Mesendoderm (in vitro differentiated cells): Measurements from ENCODE around the gene CLIC4.
A peak's percentile ranks its signal among the peaks of the same experiment; 100 is the strongest.

Experiments used
- DNase-seq: peaks from one replicate; pipeline ENCODE4 v3.0.0; 2013
- H2AK5ac ChIP-seq: 2 replicates; pipeline ENCODE4 v1.6.1; 2013; ENCODE audit warnings: low read length, inconsistent platforms
- H2BK120ac ChIP-seq: 2 replicates; pipeline ENCODE4 v1.6.1; 2013; ENCODE audit warnings: low read depth, mild to moderate bottlenecking, low read length, moderate library complexity, mixed read lengths
- H2BK15ac ChIP-seq: replicated peaks from 2 replicates; pipeline ENCODE4 v1.6.1; 2013; ENCODE audit warnings: low read depth, mild to moderate bottlenecking, moderate library complexity
- H2BK5ac ChIP-seq: 2 replicates; pipeline ENCODE4 v1.6.1; 2013; ENCODE audit warnings: low read length, inconsistent platforms
- H3K18ac ChIP-seq: 2 replicates; pipeline ENCODE4 v1.6.1; 2013; ENCODE audit warnings: mild to moderate bottlenecking, low read length, mixed read lengths
- H3K23ac ChIP-seq: one replicate; pipeline ENCODE4 v1.6.1; 2013; ENCODE audit warnings: low read length
- H3K27ac ChIP-seq: 2 replicates; pipeline ENCODE4 v1.5.1; 2013; ENCODE audit warnings: low read depth, mild to moderate bottlenecking, inconsistent platforms, low read length, moderate library complexity
- H3K27me3 ChIP-seq: 2 replicates; pipeline ENCODE4 v1.6.1; 2013; ENCODE audit warnings: low read length, control low read depth, mild to moderate bottlenecking, inconsistent platforms; ENCODE audit not compliant: insufficient read depth, poor library complexity
- H3K36me3 ChIP-seq: 2 replicates; pipeline ENCODE4 v1.6.1; 2013; ENCODE audit warnings: low read length, inconsistent platforms; ENCODE audit not compliant: control insufficient read depth, insufficient read depth
- H3K4ac ChIP-seq: one replicate; pipeline ENCODE4 v1.6.1; 2013; ENCODE audit warnings: low read depth, mild to moderate bottlenecking, low read length, moderate library complexity
- H3K4me1 ChIP-seq: 2 replicates; pipeline ENCODE4 v1.6.1; 2013; ENCODE audit warnings: low read depth, low read length, inconsistent platforms; ENCODE audit not compliant: control insufficient read depth
- H3K4me2 ChIP-seq: 2 replicates; pipeline ENCODE4 v1.6.1; 2013; ENCODE audit warnings: low read length
- H3K4me3 ChIP-seq: 2 replicates; pipeline ENCODE4 v1.5.1; 2013; ENCODE audit warnings: mild to moderate bottlenecking, low read length
- H3K56ac ChIP-seq: one replicate; pipeline ENCODE4 v1.6.1; 2013; ENCODE audit warnings: low read length
- H3K79me1 ChIP-seq: 2 replicates; pipeline ENCODE4 v1.6.1; 2013; ENCODE audit warnings: low read length, inconsistent platforms
- H3K79me2 ChIP-seq: 2 replicates; pipeline ENCODE4 v1.6.1; 2013; ENCODE audit warnings: mild to moderate bottlenecking, low read length; ENCODE audit not compliant: control insufficient read depth, insufficient read depth
- H3K9ac ChIP-seq: 2 replicates; pipeline ENCODE4 v1.6.1; 2013; ENCODE audit warnings: low read length, inconsistent platforms
- H4K5ac ChIP-seq: one replicate; pipeline ENCODE4 v1.6.1; 2013; ENCODE audit warnings: low read length
- H4K8ac ChIP-seq: one replicate; pipeline ENCODE4 v1.6.1; 2013; ENCODE audit warnings: low read depth, mild to moderate bottlenecking, control low read depth, low read length, moderate library complexity
- WGBS: extraction: QIAGEN DNeasy Blood & Tissue Kit; methylation state at CpG from one replicate; pipeline ENCODE4 v1.1.7; 2013; ENCODE audit warnings: low lambda C conversion rate, missing lambda C conversion rate; ENCODE audit not compliant: insufficient coverage; ENCODE audit errors: extremely low coverage; 5-methylcytosine and 5-hydroxymethylcytosine counted together

CLIC4 gene

DNA sequence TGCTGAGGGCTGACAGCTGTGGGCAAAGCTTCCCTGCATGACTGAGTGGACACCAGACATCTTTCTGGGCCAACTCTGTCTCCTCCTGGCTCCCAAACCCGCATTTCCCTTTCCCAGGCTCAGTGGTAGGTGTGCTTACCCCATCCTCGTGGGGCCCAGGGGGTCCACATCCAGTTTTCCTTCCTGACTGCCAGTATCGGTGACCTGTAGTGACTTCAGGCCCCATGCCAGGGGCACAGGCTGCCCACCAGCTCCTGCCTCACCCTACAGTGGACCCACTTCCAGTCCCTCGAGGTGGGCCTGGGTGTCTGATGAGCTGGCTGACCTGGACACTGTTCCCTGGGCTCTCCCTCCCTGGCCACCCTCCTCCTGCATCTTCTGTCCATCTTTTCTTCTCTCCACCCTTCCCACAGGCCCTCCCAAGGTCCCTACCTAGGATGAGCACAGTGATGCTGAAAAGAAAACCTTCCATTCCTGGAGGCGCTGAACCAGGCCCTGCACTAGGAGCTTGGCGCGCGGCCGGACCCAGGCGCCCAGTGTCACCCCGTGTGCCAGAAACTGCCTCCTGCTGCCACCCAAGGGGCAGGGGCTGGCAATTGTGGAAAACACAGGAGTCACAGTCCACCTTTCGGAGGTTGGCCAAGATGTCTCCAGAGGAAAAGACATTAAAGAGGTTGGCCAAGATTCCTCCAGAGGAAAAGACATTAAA lies 117.7 kb downstream of the CLIC4 start:
- Histone ChIP-seq H3K4me1 (no peaks in the 10 kb centered on the region), H3K4me2 (no peak overlapping the region), H4K8ac (no peak overlapping the region), H3K27ac (no peak overlapping the region), H2BK15ac (no peak overlapping the region), H3K56ac (no peak overlapping the region), H3K9ac (no peak overlapping the region), H3K4me3 (no peak overlapping the region), H3K79me1 (no peaks in the 10 kb centered on the region), H3K27me3 (no peaks in the 10 kb centered on the region), H3K23ac (no peak overlapping the region), H3K18ac (no peak overlapping the region), H3K79me2 (no peaks in the 10 kb centered on the region), H2BK120ac (no peak overlapping the region), H2AK5ac (no peak overlapping the region), H3K4ac (no peak overlapping the region), H2BK5ac (no peak overlapping the region), H3K36me3 (no peaks in the 10 kb centered on the region), H4K5ac (no peak overlapping the region)
- no peak for DNase-seq
- WGBS = no CpG with 5 or more reads among the region's 12 CpGs

GRCh38 chr1:24864370-24864777 lies 119.1 kb downstream of the CLIC4 start:
- Histone ChIP-seq H3K27ac (no peak overlapping the region), H2BK15ac (no peak overlapping the region), H4K5ac (no peak overlapping the region), H3K36me3 (no peaks in the 10 kb centered on the region), H2BK5ac (no peak overlapping the region), H4K8ac (no peak overlapping the region), H3K4me2 (no peak overlapping the region), H3K79me1 (no peaks in the 10 kb centered on the region), H3K4me3 (no peak overlapping the region), H3K4me1 (no peaks in the 10 kb centered on the region), H3K4ac (no peak overlapping the region), H3K79me2 (no peaks in the 10 kb centered on the region), H2BK120ac (no peak overlapping the region), H3K56ac (peak overlapping the region; percentile 22), H3K27me3 (no peaks in the 10 kb centered on the region), H3K23ac (no peak overlapping the region), H2AK5ac (no peak overlapping the region), H3K9ac (no peak overlapping the region), H3K18ac (no peak overlapping the region)
- no peak for DNase-seq
- WGBS = no CpG with 5 or more reads among the region's 8 CpGs

DNA sequence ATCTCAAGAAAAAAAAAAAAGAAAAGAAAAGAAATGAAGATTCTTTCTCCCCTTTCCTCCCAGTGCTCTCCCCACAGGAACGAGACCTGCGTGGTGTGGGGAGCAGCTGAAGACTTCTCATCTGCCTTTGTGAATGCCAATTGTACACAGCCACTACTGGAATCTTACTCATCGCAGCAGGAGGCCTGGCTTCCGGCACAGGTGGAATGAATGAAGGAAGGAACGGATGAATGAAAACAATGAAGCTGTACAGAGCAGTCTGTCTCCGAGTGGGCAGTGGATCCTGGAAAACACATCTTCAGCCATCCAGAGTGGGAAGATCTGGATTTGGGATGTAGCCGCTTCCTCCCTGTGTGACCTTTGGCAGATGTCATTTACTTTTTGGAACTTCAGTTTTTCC lies 119.9 kb downstream of the CLIC4 start:
- Histone ChIP-seq H3K27me3 (no peaks in the 10 kb centered on the region), H3K27ac (no peak overlapping the region)

GRCh38 chr1:24865587-24865986 lies 120.3 kb downstream of the CLIC4 start:
- H3K27ac ChIP-seq = no peak overlapping the region
- no peak overlapping the region for H2BK120ac ChIP-seq
- H2BK15ac ChIP-seq = no peak overlapping the region
- no peak overlapping the region for H3K4me2 ChIP-seq
- H3K4me1 ChIP-seq = no peaks in the 10 kb centered on the region
- H3K27me3 ChIP-seq = no peaks in the 10 kb centered on the region
- no peak for DNase-seq
- no peak overlapping the region for H3K23ac ChIP-seq
- no peaks in the 10 kb centered on the region for H3K36me3 ChIP-seq
- H4K8ac ChIP-seq = no peak overlapping the region
- no peaks in the 10 kb centered on the region for H3K79me2 ChIP-seq
- no CpG with 5 or more reads among the region's 3 CpGs for WGBS
- no peak overlapping the region for H3K9ac ChIP-seq
- H3K4me3 ChIP-seq = no peak overlapping the region
- no peak overlapping the region for H3K56ac ChIP-seq
- no peak overlapping the region for H3K18ac ChIP-seq
- H2AK5ac ChIP-seq = no peak overlapping the region
- no peak overlapping the region for H2BK5ac ChIP-seq
- no peaks in the 10 kb centered on the region for H3K79me1 ChIP-seq
- no peak overlapping the region for H3K4ac ChIP-seq
- no peak overlapping the region for H4K5ac ChIP-seq

More for the DNA sequence above, 119.9 kb downstream of the CLIC4 start:
- H3K4me3 ChIP-seq = no peak overlapping the region
- H3K56ac ChIP-seq = no peak overlapping the region
- no peak for DNase-seq
- H2AK5ac ChIP-seq = no peak overlapping the region
- no peak overlapping the region for H2BK120ac ChIP-seq
- no peak overlapping the region for H3K23ac ChIP-seq
- no peaks in the 10 kb centered on the region for H3K36me3 ChIP-seq
- no peak overlapping the region for H3K4ac ChIP-seq
- H4K8ac ChIP-seq = no peak overlapping the region
- H3K4me2 ChIP-seq = no peak overlapping the region
- H2BK15ac ChIP-seq = no peak overlapping the region
- H2BK5ac ChIP-seq = no peak overlapping the region
- H3K18ac ChIP-seq = no peak overlapping the region
- H4K5ac ChIP-seq = no peak overlapping the region
- no CpG with 5 or more reads among the region's 7 CpGs for WGBS
- H3K79me2 ChIP-seq = no peaks in the 10 kb centered on the region
- H3K4me1 ChIP-seq = no peaks in the 10 kb centered on the region
- no peaks in the 10 kb centered on the region for H3K79me1 ChIP-seq
- H3K9ac ChIP-seq = no peak overlapping the region

- H3K4me2 ChIP-seq = no peak overlapping the region
- no peak overlapping the region for H3K9ac ChIP-seq
- H2BK120ac ChIP-seq = no peak overlapping the region
- H3K27me3 ChIP-seq = no peaks in the 10 kb centered on the region
- H4K5ac ChIP-seq = no peak overlapping the region
- no CpG with 5 or more reads among the region's 17 CpGs for WGBS
- no peak for DNase-seq
- H4K8ac ChIP-seq = no peak overlapping the region
- no peak overlapping the region for H3K27ac ChIP-seq
- H3K79me1 ChIP-seq = no peaks in the 10 kb centered on the region
- H3K79me2 ChIP-seq = no peaks in the 10 kb centered on the region
- H3K36me3 ChIP-seq = no peaks in the 10 kb centered on the region
- no peak overlapping the region for H2AK5ac ChIP-seq
- no peak overlapping the region for H3K23ac ChIP-seq
- no peak overlapping the region for H3K4me3 ChIP-seq
- H3K4me1 ChIP-seq = no peaks in the 10 kb centered on the region
- no peak overlapping the region for H3K4ac ChIP-seq
- no peak overlapping the region for H2BK5ac ChIP-seq
- H2BK15ac ChIP-seq = no peak overlapping the region
- no peak overlapping the region for H3K56ac ChIP-seq
- no peak overlapping the region for H3K18ac ChIP-seq
Observed at GRCh38 chr1:24866211-24867083, 121.2 kb downstream of the CLIC4 start.
